ENCODE results near the gene KIF26A.
"Not testable (repeated sequence)": the region's sequence is repeated elsewhere in the genome, so short reads cannot be mapped to it uniquely, and the experiment has no call there.

KIF26A gene

DNA sequence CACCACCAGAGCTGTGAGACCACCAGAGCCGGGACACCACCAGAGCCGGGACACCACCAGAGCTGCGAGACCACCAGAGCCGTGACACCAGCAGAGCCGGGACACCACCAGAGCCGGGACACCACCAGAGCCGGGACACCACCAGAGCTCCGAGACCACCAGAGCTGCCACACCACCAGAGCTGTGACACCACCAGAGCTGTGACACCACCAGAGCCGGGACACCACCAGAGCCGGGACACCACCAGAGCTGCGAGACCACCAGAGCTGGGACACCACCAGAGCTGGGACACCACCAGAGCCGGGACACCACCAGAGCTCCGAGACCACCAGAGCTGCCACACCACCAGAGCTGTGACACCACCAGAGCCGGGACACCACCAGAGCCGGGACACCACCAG lies 70.7 kb downstream of the KIF26A start:
- not testable (repeated sequence) for H3K27ac ChIP-seq (ENCODE audit: low read depth, low read length, poor library complexity, severe bottlenecking); H3K9me2 ChIP-seq (ENCODE audit: low read depth, low read length); H4K20me1 ChIP-seq (ENCODE audit: insufficient read depth, low read length); H2AFZ ChIP-seq (ENCODE audit: low read length); H3K4me2 ChIP-seq (ENCODE audit: low read length); H3K9ac ChIP-seq (ENCODE audit: low read length); H3K4me3 ChIP-seq (ENCODE audit: low read depth, low read length, poor library complexity, severe bottlenecking); H3K36me3 ChIP-seq (ENCODE audit: insufficient read depth, low read length); H3K27me3 ChIP-seq (ENCODE audit: insufficient read depth, low read length); H3K4me1 ChIP-seq (ENCODE audit: insufficient read depth, low read length, severe bottlenecking); H3F3A ChIP-seq (ENCODE audit: insufficient read depth, low read length); H3K9me3 ChIP-seq (ENCODE audit: low read length); H3K79me2 ChIP-seq (ENCODE audit: insufficient read depth, low read length)

GRCh38 chr14:104209985-104210816 lies 71.8 kb downstream of the KIF26A start:
- Histone ChIP-seq H3K27me3 (ENCODE audit: insufficient read depth, low read length) (0 out of 2 replicates have a peak, but pooled peaks cover 4% of the 10 kb centered on the region), H4K20me1 (ENCODE audit: insufficient read depth, low read length) (no peaks in the 10 kb centered on the region), H3K36me3 (ENCODE audit: insufficient read depth, low read length) (no peaks in the 10 kb centered on the region), H3K4me1 (ENCODE audit: insufficient read depth, low read length, severe bottlenecking) (no peaks in the 10 kb centered on the region), H3K79me2 (ENCODE audit: insufficient read depth, low read length) (no peaks in the 10 kb centered on the region), H3K9me3 (ENCODE audit: low read length) (no peaks in the 10 kb centered on the region), H3K4me2 (ENCODE audit: low read length) (no peak overlapping the region), H3K9me2 (ENCODE audit: low read depth, low read length) (no peaks in the 10 kb centered on the region), H3F3A (ENCODE audit: insufficient read depth, low read length) (no peaks in the 10 kb centered on the region), H3K27ac (ENCODE audit: low read depth, low read length, poor library complexity, severe bottlenecking) (no peak overlapping the region), H3K4me3 (ENCODE audit: low read depth, low read length, poor library complexity, severe bottlenecking) (no peak overlapping the region), H3K9ac (ENCODE audit: low read length) (no peak overlapping the region), H2AFZ (ENCODE audit: low read length) (no peak overlapping the region)
- TF ChIP-seq CTCF (IDR thresholded peaks at IDR 0.05; ENCODE audit: low read length) (no peak), EZH2 (IDR thresholded peaks at IDR 0.05; ENCODE audit: borderline replicate concordance, low read length) (no peak)

DNA sequence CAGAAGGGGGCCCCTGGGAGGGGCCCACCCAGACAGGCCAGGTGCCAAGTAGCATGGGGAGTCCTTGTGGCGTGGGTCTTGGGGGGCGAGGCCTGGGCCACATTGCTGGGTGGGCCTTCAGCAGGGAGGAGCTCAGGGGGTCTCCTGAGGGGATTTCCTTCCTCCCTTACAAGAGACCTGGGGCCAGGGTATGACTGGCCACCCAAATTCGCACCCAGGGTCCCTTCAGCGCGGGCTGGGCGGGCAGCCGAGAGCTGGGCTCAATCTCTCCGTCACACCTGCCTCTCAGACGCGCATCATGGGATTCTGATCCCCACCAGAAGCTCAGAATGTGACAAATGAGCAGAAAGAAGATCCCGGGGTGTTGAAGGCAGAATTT lies 72.4 kb downstream of the KIF26A start:
- Histone ChIP-seq H3K4me3 (ENCODE audit: low read depth, low read length, poor library complexity, severe bottlenecking) (no peak overlapping the region), H3K9me2 (ENCODE audit: low read depth, low read length) (no peaks in the 10 kb centered on the region), H3K27ac (ENCODE audit: low read depth, low read length, poor library complexity, severe bottlenecking) (no peak overlapping the region), H4K20me1 (ENCODE audit: insufficient read depth, low read length) (no peaks in the 10 kb centered on the region), H3K36me3 (ENCODE audit: insufficient read depth, low read length) (no peaks in the 10 kb centered on the region), H3F3A (ENCODE audit: insufficient read depth, low read length) (no peaks in the 10 kb centered on the region), H3K4me1 (ENCODE audit: insufficient read depth, low read length, severe bottlenecking) (no peaks in the 10 kb centered on the region), H3K9ac (ENCODE audit: low read length) (no peak overlapping the region), H3K9me3 (ENCODE audit: low read length) (no peaks in the 10 kb centered on the region), H3K27me3 (ENCODE audit: insufficient read depth, low read length) (0 out of 2 replicates have a peak, but pooled peaks cover 4% of the 10 kb centered on the region), H3K79me2 (ENCODE audit: insufficient read depth, low read length) (no peaks in the 10 kb centered on the region), H3K4me2 (ENCODE audit: low read length) (no peak overlapping the region), H2AFZ (ENCODE audit: low read length) (no peak overlapping the region)
- TF ChIP-seq CTCF (IDR thresholded peaks at IDR 0.05; ENCODE audit: low read length): no peak
- no peak for TF ChIP-seq EZH2 (IDR thresholded peaks at IDR 0.05; ENCODE audit: borderline replicate concordance, low read length)

DNA sequence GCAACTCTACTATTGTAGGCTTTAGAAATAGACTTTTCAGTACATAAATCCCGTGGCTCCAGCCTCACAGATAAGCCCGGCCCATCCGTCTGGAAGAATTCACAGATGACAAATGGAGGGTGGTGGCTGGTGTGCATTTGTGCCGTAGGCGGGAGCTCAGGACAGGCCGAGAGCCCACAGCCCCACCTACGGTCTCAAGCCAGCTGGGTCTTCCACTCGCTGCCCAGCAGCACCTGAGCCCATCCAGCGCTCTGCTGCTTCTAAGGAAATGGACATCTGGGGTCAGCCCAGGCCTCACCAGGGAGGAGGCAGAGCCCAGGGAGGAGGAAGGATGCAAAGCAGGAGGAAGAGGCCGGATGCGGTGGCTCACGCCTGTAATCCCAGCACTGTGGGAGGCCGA lies 72.8 kb downstream of the KIF26A start:
- H3K9me3 ChIP-seq (ENCODE audit: low read length): no peaks in the 10 kb centered on the region
- no peaks in the 10 kb centered on the region for H3K4me1 ChIP-seq (ENCODE audit: insufficient read depth, low read length, severe bottlenecking)
- no peaks in the 10 kb centered on the region for H3K36me3 ChIP-seq (ENCODE audit: insufficient read depth, low read length)
- H3K9me2 ChIP-seq (ENCODE audit: low read depth, low read length): no peaks in the 10 kb centered on the region
- no peaks in the 10 kb centered on the region for H4K20me1 ChIP-seq (ENCODE audit: insufficient read depth, low read length)
- TF ChIP-seq EZH2 (IDR thresholded peaks at IDR 0.05; ENCODE audit: borderline replicate concordance, low read length) (no peak), CTCF (IDR thresholded peaks at IDR 0.05; ENCODE audit: low read length) (no peak)
- H3K27me3 ChIP-seq (ENCODE audit: insufficient read depth, low read length): 0 out of 2 replicates have a peak, but pooled peaks cover 4% of the 10 kb centered on the region
- no peak overlapping the region for H3K4me3 ChIP-seq (ENCODE audit: low read depth, low read length, poor library complexity, severe bottlenecking)
- H2AFZ ChIP-seq (ENCODE audit: low read length): no peak overlapping the region
- H3K9ac ChIP-seq (ENCODE audit: low read length): no peak overlapping the region
- H3K79me2 ChIP-seq (ENCODE audit: insufficient read depth, low read length): no peaks in the 10 kb centered on the region
- no peak overlapping the region for H3K27ac ChIP-seq (ENCODE audit: low read depth, low read length, poor library complexity, severe bottlenecking)
- H3K4me2 ChIP-seq (ENCODE audit: low read length): no peak overlapping the region
- H3F3A ChIP-seq (ENCODE audit: insufficient read depth, low read length): no peaks in the 10 kb centered on the region

All from OCI-LY1 (cell line).